ENCODE data around the gene SARS1. TPM values are rescaled to one million over a fixed set of nuclear protein-coding genes. Genes with fewer than 3 reads are reported as not detected.

SARS1 gene
- total RNA-seq, 4 donors from 2014 or later = 109 to 151 (median 132) TPM

GRCh38 chr1:109267743-109268300 lies 54.1 kb downstream of the SARS1 start:
- ATAC-seq (ENCODE audit: low FRiP score) = no peak
- TF ChIP-seq CTCF (IDR thresholded peaks at IDR 0.05) = no peak
- DNase-seq (ENCODE audit: low spot score) = no peak

- ATAC-seq (ENCODE audit: low FRiP score) (no peak), DNase-seq (ENCODE audit: low spot score) (no peak)
- no peak for TF ChIP-seq CTCF (IDR thresholded peaks at IDR 0.05)
Observed at GRCh38 chr1:109268431-109269211, 54.9 kb downstream of the SARS1 start.

GRCh38 chr1:109269212-109269980 lies 55.7 kb downstream of the SARS1 start:
- no peak for ATAC-seq (ENCODE audit: low FRiP score)
- DNase-seq (ENCODE audit: low spot score) = no peak
- TF ChIP-seq CTCF (IDR thresholded peaks at IDR 0.05) = no peak

- DNase-seq (ENCODE audit: low spot score) = no peak
- no peak for ATAC-seq (ENCODE audit: low FRiP score)
- TF ChIP-seq CTCF (IDR thresholded peaks at IDR 0.05) = no peak
Observed at GRCh38 chr1:109269981-109270622, 56.4 kb downstream of the SARS1 start.

GRCh38 chr1:109270623-109271317 lies 57.1 kb downstream of the SARS1 start:
- DNase-seq (ENCODE audit: low spot score) = no peak
- ATAC-seq (ENCODE audit: low FRiP score) = no peak
- TF ChIP-seq CTCF (IDR thresholded peaks at IDR 0.05) = no peak

- no peak for TF ChIP-seq CTCF (IDR thresholded peaks at IDR 0.05)
- DNase-seq (ENCODE audit: low spot score) = no peak
- no peak for ATAC-seq (ENCODE audit: low FRiP score)
Observed at GRCh38 chr1:109271458-109271857, 57.7 kb downstream of the SARS1 start.
